Karpas-422 (cell line): ENCODE results near the gene TTC3. TPM values are rescaled to one million over a fixed set of nuclear protein-coding genes. Genes with fewer than 3 reads are reported as not detected.

ENCODE experiments used
- DNase-seq: peaks from one replicate; pipeline ENCODE4 v3.0.0-alpha.2; 2015
- H2AFZ ChIP-seq: fragments of 200-600 bp; sonication (generic); 2 replicates; pipeline ENCODE4 v1.6.1; 2014; ENCODE audit warnings: antibody characterized with exemption, low read length, mixed read lengths
- H3K27ac ChIP-seq: fragments of 200-600 bp; sonication (generic); 2 replicates; pipeline ENCODE4 v1.5.1; 2014; ENCODE audit warnings: mild to moderate bottlenecking, low read length, moderate library complexity
- H3K27me3 ChIP-seq: fragments of 200-600 bp; sonication (generic); 2 replicates; pipeline ENCODE4 v1.6.1; 2014; ENCODE audit warnings: low read length, mixed read lengths
- H3K36me3 ChIP-seq: fragments of 200-600 bp; sonication (generic); 2 replicates; pipeline ENCODE4 v1.6.1; 2014; ENCODE audit warnings: low read length, mixed read lengths; ENCODE audit not compliant: insufficient read depth
- H3K4me1 ChIP-seq: fragments of 200-600 bp; sonication (generic); 2 replicates; pipeline ENCODE4 v1.6.1; 2014; ENCODE audit warnings: mild to moderate bottlenecking, low read length, mixed read lengths
- H3K4me2 ChIP-seq: fragments of 200-600 bp; sonication (generic); 2 replicates; pipeline ENCODE4 v1.6.1; 2014; ENCODE audit warnings: low read length, low read depth, mild to moderate bottlenecking; ENCODE audit not compliant: poor library complexity, severe bottlenecking
- H3K4me3 ChIP-seq: fragments of 200-600 bp; sonication (generic); 2 replicates; pipeline ENCODE4 v1.5.1; 2014; ENCODE audit warnings: mild to moderate bottlenecking, antibody characterized with exemption, low read length, mixed read lengths
- H3K79me2 ChIP-seq: fragments of 200-600 bp; sonication (generic); 2 replicates; pipeline ENCODE4 v1.6.1; 2014; ENCODE audit warnings: mild to moderate bottlenecking, low read length, mixed read lengths
- H3K9ac ChIP-seq: fragments of 200-600 bp; sonication (generic); 2 replicates; pipeline ENCODE4 v1.6.0; 2014; ENCODE audit warnings: low read length
- H3K9me2 ChIP-seq: fragments of 200-600 bp; sonication (generic), shearing (Covaris generic); replicated peaks from 2 replicates; pipeline ENCODE4 v1.6.0; 2014; ENCODE audit warnings: mild to moderate bottlenecking, low read length, moderate library complexity; ENCODE audit not compliant: insufficient read depth
- H3K9me3 ChIP-seq: fragments of 300-700, 200-600 bp; sonication (generic); 2 replicates; pipeline ENCODE4 v1.6.1; 2014; ENCODE audit warnings: low read length, mixed read lengths
- H4K20me1 ChIP-seq: fragments of 200-600 bp; sonication (generic); 2 replicates; pipeline ENCODE4 v1.6.1; 2014; ENCODE audit warnings: mild to moderate bottlenecking, antibody characterized with exemption, low read length, low read depth; ENCODE audit not compliant: insufficient read depth
- total RNA-seq: library from RNA; depleted of rRNA; stranded (reverse); fragments of >200 nt; shearing (Covaris generic); gene quantifications from 2 replicates; pipeline ENCODE4 v1.2.3, GENCODE V29; 2014; ENCODE audit warnings: low replicate concordance

Gene TTC3
- total RNA-seq, 1 experiment from 2014 or later: 204 TPM

DNA sequence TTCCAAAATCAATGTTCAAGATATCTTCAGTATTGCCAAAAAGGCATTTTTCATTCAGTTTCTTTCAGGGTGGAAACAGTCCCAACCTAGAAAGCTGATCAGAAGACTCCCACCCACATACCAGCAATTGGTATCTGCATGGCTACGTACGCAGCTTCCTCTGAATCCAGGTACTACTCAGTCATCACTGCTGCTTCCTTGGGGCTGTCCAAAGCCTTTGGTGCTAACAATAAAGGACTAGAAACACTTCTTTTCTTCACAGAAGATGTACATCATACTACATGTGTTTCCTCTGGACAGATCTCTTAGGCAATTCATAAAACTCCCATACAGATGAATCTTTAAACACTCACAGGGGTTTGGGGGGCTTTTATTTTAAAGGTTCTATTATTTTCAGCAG, 164.3 kb downstream of the TTC3 start:
- no peak overlapping the region for H3K9ac ChIP-seq
- H3K9me2 ChIP-seq: no peaks in the 10 kb centered on the region
- H3K36me3 ChIP-seq: peaks cover 18% of the 10 kb centered on the region; the same call in 1 of the 2 replicates
- no peaks in the 10 kb centered on the region for H4K20me1 ChIP-seq
- H3K27me3 ChIP-seq: no peaks in the 10 kb centered on the region
- DNase-seq: no peak
- no peak overlapping the region for H3K27ac ChIP-seq
- H3K79me2 ChIP-seq: peaks cover 58% of the 10 kb centered on the region
- H3K4me3 ChIP-seq: no peak overlapping the region
- no peak overlapping the region for H3K4me2 ChIP-seq
- no peak overlapping the region for H2AFZ ChIP-seq
- H3K4me1 ChIP-seq: no peaks in the 10 kb centered on the region
- no peaks in the 10 kb centered on the region for H3K9me3 ChIP-seq

- H3K4me1 ChIP-seq: no peaks in the 10 kb centered on the region
- no peak overlapping the region for H3K4me2 ChIP-seq
- H3K27me3 ChIP-seq: no peaks in the 10 kb centered on the region
- no peak overlapping the region for H3K4me3 ChIP-seq
- peaks cover 15% of the 10 kb centered on the region; the same call in 1 of the 2 replicates for H3K36me3 ChIP-seq
- no peaks in the 10 kb centered on the region for H4K20me1 ChIP-seq
- no peak overlapping the region for H3K9ac ChIP-seq
- H3K9me2 ChIP-seq: no peaks in the 10 kb centered on the region
- no peak overlapping the region for H2AFZ ChIP-seq
- H3K27ac ChIP-seq: no peak overlapping the region
- DNase-seq: no peak
- H3K79me2 ChIP-seq: peaks cover 58% of the 10 kb centered on the region
- no peaks in the 10 kb centered on the region for H3K9me3 ChIP-seq
These were observed 164.7 kb downstream of the TTC3 start for GRCh38 chr21:37237764-37238163.

GRCh38 chr21:37240978-37241377, 167.9 kb downstream of the TTC3 start:
- no peaks in the 10 kb centered on the region for H3K27me3 ChIP-seq
- H3K9me2 ChIP-seq: no peaks in the 10 kb centered on the region
- no peak overlapping the region for H3K4me3 ChIP-seq
- H3K9ac ChIP-seq: no peak overlapping the region
- no peak overlapping the region for H3K27ac ChIP-seq
- no peak overlapping the region for H2AFZ ChIP-seq
- H3K36me3 ChIP-seq: peaks cover 9% of the 10 kb centered on the region; the same call in 1 of the 2 replicates
- no peaks in the 10 kb centered on the region for H4K20me1 ChIP-seq
- H3K4me1 ChIP-seq: no peaks in the 10 kb centered on the region; the same call in 1 of the 2 replicates
- DNase-seq: no peak
- no peaks in the 10 kb centered on the region for H3K9me3 ChIP-seq
- no peak overlapping the region for H3K4me2 ChIP-seq
- peaks cover 81% of the 10 kb centered on the region for H3K79me2 ChIP-seq

GRCh38 chr21:37241426-37241825, 168.4 kb downstream of the TTC3 start:
- Histone ChIP-seq H3K79me2 (peaks cover 81% of the 10 kb centered on the region), H3K36me3 (peaks cover 5% of the 10 kb centered on the region; the same call in 1 of the 2 replicates), H3K27me3 (no peaks in the 10 kb centered on the region), H3K4me1 (peaks cover 3% of the 10 kb centered on the region; the same call in 1 of the 2 replicates), H3K9me3 (no peaks in the 10 kb centered on the region), H3K9ac (no peak overlapping the region), H3K9me2 (no peaks in the 10 kb centered on the region), H2AFZ (no peak overlapping the region), H4K20me1 (no peaks in the 10 kb centered on the region), H3K4me2 (no peak overlapping the region), H3K4me3 (no peak overlapping the region), H3K27ac (no peak overlapping the region)
- no peak for DNase-seq

- H3K9me3 ChIP-seq: no peaks in the 10 kb centered on the region
- H3K36me3 ChIP-seq: no peaks in the 10 kb centered on the region
- no peak for DNase-seq
- H2AFZ ChIP-seq: no peak overlapping the region
- no peak overlapping the region for H3K27ac ChIP-seq
- no peaks in the 10 kb centered on the region for H4K20me1 ChIP-seq
- H3K4me2 ChIP-seq: no peak overlapping the region
- peaks cover 7% of the 10 kb centered on the region; the same call in 1 of the 2 replicates for H3K4me1 ChIP-seq
- peaks cover 95% of the 10 kb centered on the region for H3K79me2 ChIP-seq
- H3K9ac ChIP-seq: no peak overlapping the region
- no peaks in the 10 kb centered on the region for H3K9me2 ChIP-seq
- H3K27me3 ChIP-seq: no peaks in the 10 kb centered on the region
- H3K4me3 ChIP-seq: no peak overlapping the region
These were observed 170.9 kb downstream of the TTC3 start for GRCh38 chr21:37243961-37244360.

DNA sequence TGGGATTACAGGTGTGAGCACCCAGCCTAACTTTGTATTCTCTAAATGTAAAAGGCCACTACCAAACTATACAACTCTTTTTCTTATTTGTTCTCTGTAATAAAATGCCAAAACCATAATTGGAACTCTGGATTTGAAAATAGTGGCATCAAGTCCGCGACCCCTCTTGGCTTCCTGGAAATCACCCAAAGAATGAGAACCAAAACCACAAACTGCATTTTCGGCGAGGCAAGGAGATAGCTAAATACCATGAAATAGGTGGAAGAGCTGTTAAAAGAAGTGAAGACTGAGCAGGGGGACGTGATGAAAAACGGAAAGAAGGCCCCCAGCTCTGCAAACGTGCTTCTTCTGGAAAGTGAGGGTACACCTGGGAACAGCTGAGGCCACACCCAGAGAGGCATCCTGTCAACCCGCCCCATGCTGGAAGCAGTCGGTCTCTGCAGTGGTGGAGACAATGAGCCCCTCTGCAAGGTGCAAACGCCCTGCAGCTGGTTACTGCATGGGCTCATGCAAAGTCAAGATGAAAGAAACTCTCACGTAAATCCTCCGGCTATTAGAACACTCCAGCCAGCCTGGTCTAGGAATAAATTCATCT, 171.5 kb downstream of the TTC3 start:
- no peaks in the 10 kb centered on the region for H3K27me3 ChIP-seq
- no peaks in the 10 kb centered on the region for H3K9me2 ChIP-seq
- H3K4me2 ChIP-seq: no peak overlapping the region
- H3K79me2 ChIP-seq: peaks cover 97% of the 10 kb centered on the region
- no peak overlapping the region for H2AFZ ChIP-seq
- H3K4me1 ChIP-seq: peaks cover 7% of the 10 kb centered on the region; the same call in 1 of the 2 replicates
- H3K9me3 ChIP-seq: no peaks in the 10 kb centered on the region
- no peak overlapping the region for H3K27ac ChIP-seq
- no peak overlapping the region for H3K9ac ChIP-seq
- DNase-seq: no peak
- no peaks in the 10 kb centered on the region for H3K36me3 ChIP-seq
- no peaks in the 10 kb centered on the region for H4K20me1 ChIP-seq
- no peak overlapping the region for H3K4me3 ChIP-seq

DNA sequence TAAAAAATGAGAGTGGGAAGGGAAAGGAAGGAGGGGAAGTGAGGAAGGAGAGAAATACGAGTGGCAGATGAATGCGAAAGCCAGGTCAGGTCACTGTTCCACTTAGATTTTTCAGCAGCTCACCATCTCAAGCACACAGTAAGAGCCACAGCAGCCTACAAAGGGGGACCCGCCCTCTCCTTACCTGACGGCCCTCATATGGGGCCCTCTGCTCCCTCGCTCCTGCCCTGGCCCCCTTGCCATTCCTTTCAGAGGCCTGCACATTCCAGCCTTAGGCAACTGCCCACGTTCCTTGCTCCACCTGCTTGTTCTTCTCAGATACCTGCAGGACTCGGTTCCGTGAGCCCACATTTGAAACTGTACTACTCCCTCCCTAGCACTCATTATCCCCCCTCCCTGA, 172.1 kb downstream of the TTC3 start:
- no peak overlapping the region for H3K9ac ChIP-seq
- H3K4me2 ChIP-seq: no peak overlapping the region
- H4K20me1 ChIP-seq: no peaks in the 10 kb centered on the region
- H3K27me3 ChIP-seq: no peaks in the 10 kb centered on the region
- no peak overlapping the region for H3K4me3 ChIP-seq
- H3K9me2 ChIP-seq: no peaks in the 10 kb centered on the region
- peaks cover 100% of the 10 kb centered on the region for H3K79me2 ChIP-seq
- no peak overlapping the region for H3K27ac ChIP-seq
- DNase-seq: no peak
- H2AFZ ChIP-seq: no peak overlapping the region
- H3K4me1 ChIP-seq: peaks cover 7% of the 10 kb centered on the region; the same call in 1 of the 2 replicates
- H3K9me3 ChIP-seq: no peaks in the 10 kb centered on the region
- H3K36me3 ChIP-seq: no peaks in the 10 kb centered on the region

DNA sequence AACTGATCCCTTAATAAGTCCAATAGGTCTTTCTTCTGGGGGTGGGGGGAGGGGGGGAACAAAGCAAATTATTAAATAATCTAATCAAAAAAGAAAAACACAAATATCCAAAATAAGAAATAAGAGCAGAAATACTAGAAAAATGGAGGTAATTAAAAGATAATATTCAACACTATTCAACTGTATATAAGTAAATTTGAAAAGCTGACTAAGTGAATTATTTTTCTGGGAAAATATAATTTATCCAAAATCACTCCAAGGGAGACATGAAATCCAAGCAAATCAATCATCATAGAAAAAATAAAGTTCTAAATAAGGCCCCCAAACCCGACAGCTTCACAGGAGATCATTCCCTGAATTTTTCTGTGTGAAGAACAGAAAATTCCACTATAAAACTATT, 175.2 kb downstream of the TTC3 start:
- Histone ChIP-seq H3K4me1 (peaks cover 7% of the 10 kb centered on the region; the same call in 1 of the 2 replicates), H3K9ac (no peak overlapping the region), H3K9me2 (no peaks in the 10 kb centered on the region), H3K79me2 (peaks cover 100% of the 10 kb centered on the region), H3K27ac (no peak overlapping the region), H3K9me3 (no peaks in the 10 kb centered on the region), H4K20me1 (no peaks in the 10 kb centered on the region), H3K27me3 (no peaks in the 10 kb centered on the region), H3K36me3 (no peaks in the 10 kb centered on the region), H3K4me3 (no peak overlapping the region), H3K4me2 (no peak overlapping the region), H2AFZ (no peak overlapping the region)
- no peak for DNase-seq
